Measurements from ENCODE around the gene WDR90.

GRCh38 chr16:634996-635395, 14.2 kb upstream of the WDR90 start:
- TF ChIP-seq POLR2A (IDR thresholded peaks at IDR 0.05; ENCODE audit: extremely low read depth, insufficient read length) (no peak), CTCF (IDR thresholded peaks at IDR 0.05; ENCODE audit: low read depth, low read length) (no peak), MAX (IDR thresholded peaks at IDR 0.05; ENCODE audit: low read depth, low read length) (no peak), MYC (IDR thresholded peaks at IDR 0.05; ENCODE audit: low read depth, low read length) (no peak)

Measured in NB4 (cell line).